ENCODE results near the gene PRSS53. TPM values are rescaled to one million over a fixed set of nuclear protein-coding genes. Genes with fewer than 3 reads are reported as not detected.

PRSS53 gene
- total RNA-seq, 1 donor from 2014 or later, result 1.1 TPM

GRCh38 chr16:31134091-31134571 lies 45.4 kb upstream of the PRSS53 start:
- TF ChIP-seq CTCF (IDR thresholded peaks at IDR 0.05; ENCODE audit: insufficient read depth, low read length, severe bottlenecking), result no peak
- FAIRE-seq, result no peak
- peak overlapping the region; percentile 79 for H3K4me3 ChIP-seq (ENCODE audit: low read depth, low read length)
- H3K27me3 ChIP-seq (ENCODE audit: control insufficient read depth, insufficient read depth, low read length), result no peaks in the 10 kb centered on the region
- peaks cover 18% of the 10 kb centered on the region for H3K36me3 ChIP-seq (ENCODE audit: control insufficient read depth, insufficient read depth, low read length)
- DNase-seq (ENCODE audit: low read depth), result peak; percentile 61

- DNase-seq (ENCODE audit: low read depth) (no peak), FAIRE-seq (no peak)
- H3K4me3 ChIP-seq (ENCODE audit: low read depth, low read length), result no peak overlapping the region
- no peak for TF ChIP-seq CTCF (IDR thresholded peaks at IDR 0.05; ENCODE audit: insufficient read depth, low read length, severe bottlenecking)
- H3K27me3 ChIP-seq (ENCODE audit: control insufficient read depth, insufficient read depth, low read length), result no peaks in the 10 kb centered on the region
- H3K36me3 ChIP-seq (ENCODE audit: control insufficient read depth, insufficient read depth, low read length), result peaks cover 18% of the 10 kb centered on the region
Observed at GRCh38 chr16:31133046-31133501, 44.3 kb upstream of the PRSS53 start.

- FAIRE-seq (no peak), DNase-seq (ENCODE audit: low read depth) (no peak)
- H3K4me3 ChIP-seq (ENCODE audit: low read depth, low read length), result no peak overlapping the region
- peaks cover 18% of the 10 kb centered on the region for H3K36me3 ChIP-seq (ENCODE audit: control insufficient read depth, insufficient read depth, low read length)
- H3K27me3 ChIP-seq (ENCODE audit: control insufficient read depth, insufficient read depth, low read length), result no peaks in the 10 kb centered on the region
- no peak for TF ChIP-seq CTCF (IDR thresholded peaks at IDR 0.05; ENCODE audit: insufficient read depth, low read length, severe bottlenecking)
Observed at GRCh38 chr16:31132303-31132979, 43.7 kb upstream of the PRSS53 start.

- FAIRE-seq, result no peak
- H3K36me3 ChIP-seq (ENCODE audit: control insufficient read depth, insufficient read depth, low read length), result peaks cover 18% of the 10 kb centered on the region
- H3K27me3 ChIP-seq (ENCODE audit: control insufficient read depth, insufficient read depth, low read length), result no peaks in the 10 kb centered on the region
- no peak for TF ChIP-seq CTCF (IDR thresholded peaks at IDR 0.05; ENCODE audit: insufficient read depth, low read length, severe bottlenecking)
- peak; percentile 51 for DNase-seq (ENCODE audit: low read depth)
- no peak overlapping the region for H3K4me3 ChIP-seq (ENCODE audit: low read depth, low read length)
Observed at GRCh38 chr16:31131841-31132271, 43.1 kb upstream of the PRSS53 start.

GRCh38 chr16:31131416-31131815 lies 42.7 kb upstream of the PRSS53 start:
- Histone ChIP-seq H3K36me3 (ENCODE audit: control insufficient read depth, insufficient read depth, low read length) (peaks cover 18% of the 10 kb centered on the region), H3K4me3 (ENCODE audit: low read depth, low read length) (no peak overlapping the region), H3K27me3 (ENCODE audit: control insufficient read depth, insufficient read depth, low read length) (no peaks in the 10 kb centered on the region)
- DNase-seq (ENCODE audit: low read depth) (no peak), FAIRE-seq (no peak)
- no peak for TF ChIP-seq CTCF (IDR thresholded peaks at IDR 0.05; ENCODE audit: insufficient read depth, low read length, severe bottlenecking)
